GM12878 (cell line): ENCODE data around the gene ADD2. TPM values are rescaled to one million over a fixed set of nuclear protein-coding genes. Genes with fewer than 3 reads are reported as not detected.

Source experiments
- ATAC-seq: fragments of 200-7000 bp; cut with Tn5 transposase; 3 replicates; pipeline ENCODE4 v1.9.1; 2020; ENCODE audit warnings: mild to moderate bottlenecking, moderate library complexity
- BruUV-seq: library from RNA; stranded (reverse); fragments of 400-500 nt; replicated peaks from 2 replicates; lab custom pipeline; 2021; lab: Mats Ljungman, UMichigan
- CTCF ChIA-PET: fragments of 300-600 bp; sonication (Branson Sonifier 250); formaldehyde crosslinking; extraction: SDS; loops from one replicate; lab custom pipeline; 2021; ENCODE audit warnings: inconsistent platforms; lab: Yijun Ruan, JAX
- POLR2A ChIA-PET: fragments of 350-600 bp; formaldehyde crosslinking; extraction: SDS; loops from one replicate; lab custom pipeline; 2021; ENCODE audit warnings: inconsistent platforms; lab: Charles Lee
- RAD21 ChIA-PET: fragments of 300-600 bp; sonication (Branson Sonifier 250); formaldehyde crosslinking; loops from one replicate; lab custom pipeline; 2023; ENCODE audit warnings: antibody characterized with exemption; ENCODE audit not compliant: unreplicated experiment; lab: Charles Lee
- SMC1A ChIA-PET: fragments of 300-600 bp; sonication (Branson Sonifier 250); formaldehyde crosslinking; loops from one replicate; lab custom pipeline; 2023; ENCODE audit not compliant: unreplicated experiment, uncharacterized antibody; lab: Charles Lee
- DNase-seq: peaks from one replicate; pipeline ENCODE4 v3.0.0-alpha.2; 2011; ENCODE audit warnings: low read depth, low spot score
- FAIRE-seq: peaks from 3 replicates; lab custom pipeline; 2011; peaks lifted over from hg19 to GRCh38; lab: Jason Lieb, UNC
- H2AFZ ChIP-seq: 2 replicates; pipeline ENCODE4 v1.6.0; 2011; ENCODE audit warnings: low read depth, low read length, control low read depth; ENCODE audit not compliant: control insufficient read depth
- H3K27ac ChIP-seq: 2 replicates; pipeline ENCODE4 v1.5.1; 2011; ENCODE audit warnings: control low read depth; ENCODE audit not compliant: control insufficient read depth, insufficient read depth
- H3K27me3 ChIP-seq, 2 experiments: replicated peaks in 1 of 2; 2 replicates each; pipeline versions ENCODE4 v1.6.0 to v1.6.1; 2011; ENCODE audit warnings: low read length in 1 of 2; ENCODE audit not compliant: control insufficient read depth in 2 of 2, insufficient read depth in 2 of 2
- H3K36me3 ChIP-seq, 2 experiments: 2 replicates each; pipeline ENCODE4 v1.5.1; 2011; ENCODE audit warnings: low read length in 1 of 2; ENCODE audit not compliant: control insufficient read depth in 2 of 2, insufficient read depth in 2 of 2
- H3K4me1 ChIP-seq: 2 replicates; pipeline ENCODE4 v1.6.1; 2011; ENCODE audit warnings: mild to moderate bottlenecking, low read length, moderate library complexity, mixed read lengths; ENCODE audit not compliant: control insufficient read depth, insufficient read depth
- H3K4me2 ChIP-seq: 2 replicates; pipeline ENCODE4 v1.6.0; 2011; ENCODE audit warnings: control low read depth; ENCODE audit not compliant: control insufficient read depth, insufficient read depth
- H3K4me3 ChIP-seq: fragments of 200-600 bp; sonication (generic); 2 replicates; pipeline ENCODE4 v1.5.1; 2016
- H3K79me2 ChIP-seq: 2 replicates; pipeline ENCODE4 v1.6.0; 2011; ENCODE audit warnings: low read length; ENCODE audit not compliant: control insufficient read depth, insufficient read depth
- H3K9ac ChIP-seq: 2 replicates; pipeline ENCODE4 v1.8.0; 2011; ENCODE audit warnings: low read length, control low read depth, mixed read lengths; ENCODE audit not compliant: control insufficient read depth, insufficient read depth
- H3K9me3 ChIP-seq: replicated peaks from 3 replicates; pipeline ENCODE4 v1.5.1; 2011; ENCODE audit warnings: mild to moderate bottlenecking, low read length; ENCODE audit not compliant: control insufficient read depth, insufficient read depth
- H4K20me1 ChIP-seq: 2 replicates; pipeline ENCODE4 v1.6.0; 2011; ENCODE audit not compliant: control insufficient read depth, insufficient read depth
- BCL3 ChIP-seq: IDR thresholded peaks from 2 replicates; pipeline ENCODE4 v1.6.1; 2011; ENCODE audit warnings: borderline replicate concordance, low read depth, mild to moderate bottlenecking, moderate library complexity, low read length; ENCODE audit not compliant: insufficient read depth, poor library complexity, severe bottlenecking
- CHD1 ChIP-seq: IDR thresholded peaks from 2 replicates; pipeline ENCODE4 v1.6.1; 2012; ENCODE audit warnings: low read depth, low read length, improper control_type of control experiment
- CHD4 ChIP-seq: fragments of 200-600 bp; sonication (generic); IDR thresholded peaks from 2 replicates; pipeline ENCODE4 v1.6.1; 2016; ENCODE audit warnings: mild to moderate bottlenecking
- E2F8 ChIP-seq: fragments of 450-650 bp; IDR thresholded peaks from 2 replicates; pipeline ENCODE4 v1.6.1; 2018; ENCODE audit warnings: mild to moderate bottlenecking, low read depth, moderate library complexity; ENCODE audit not compliant: partially characterized antibody
- ETV6 ChIP-seq, 2 experiments: fragments of 450-650 bp in 1 of 2; IDR thresholded peaks in 1 of 2; conservative IDR thresholded peaks in 1 of 2; 2 replicates each; pipeline ENCODE4 v1.6.1; 2014; ENCODE audit warnings: antibody characterized with exemption in 1 of 2, borderline replicate concordance in 1 of 2, low read depth in 1 of 2, mild to moderate bottlenecking in 1 of 2, moderate library complexity in 1 of 2
- FOXK2 ChIP-seq: fragments of 450-650 bp; IDR thresholded peaks from 2 replicates; pipeline ENCODE4 v1.6.1; 2017; ENCODE audit warnings: mild to moderate bottlenecking, moderate library complexity
- MTA3 ChIP-seq: IDR thresholded peaks from 2 replicates; pipeline ENCODE4 v1.6.1; 2012; ENCODE audit warnings: low read length, inconsistent platforms, borderline replicate concordance
- NFIC ChIP-seq: IDR thresholded peaks from 2 replicates; pipeline ENCODE4 v1.6.1; 2012; ENCODE audit warnings: low read depth, mild to moderate bottlenecking, inconsistent platforms, low read length, moderate library complexity
- NR2C1 ChIP-seq: fragments of 450-650 bp; IDR thresholded peaks from 2 replicates; pipeline ENCODE4 v1.6.1; 2017; ENCODE audit warnings: antibody characterized with exemption, mild to moderate bottlenecking, moderate library complexity
- NR2F1 ChIP-seq: fragments of 450-650 bp; conservative IDR thresholded peaks from 2 replicates; pipeline ENCODE4 v1.6.1; 2017; ENCODE audit warnings: mild to moderate bottlenecking
- PRDM15 ChIP-seq: fragments of 450-650 bp; formaldehyde crosslinking; IDR thresholded peaks from 2 replicates; pipeline ENCODE4 v1.4.0; 2020; ENCODE audit warnings: mild to moderate bottlenecking, moderate library complexity
- SMAD1 ChIP-seq: fragments of 450-650 bp; IDR thresholded peaks from 2 replicates; pipeline ENCODE4 v1.6.1; 2018; ENCODE audit warnings: mild to moderate bottlenecking, low read depth; ENCODE audit not compliant: partially characterized antibody
- SUZ12 ChIP-seq: fragments of 200-600 bp; sonication (generic); IDR thresholded peaks from one replicate; pipeline ENCODE4 v1.6.1; 2018; ENCODE audit warnings: antibody characterized with exemption, mild to moderate bottlenecking; ENCODE audit not compliant: unreplicated experiment
- WGBS: methylation state at CpG from one replicate; pipeline ENCODE4 v1.1.6; 2016; ENCODE audit warnings: low lambda C conversion rate; ENCODE audit not compliant: insufficient replicate concordance, insufficient coverage; ENCODE audit errors: missing lambda C conversion rate; 5-methylcytosine and 5-hydroxymethylcytosine counted together
- in situ Hi-C: fragments of 300-500 bp; cut with MboI; formaldehyde crosslinking; loops from 9 replicates; pipeline ENCODE4 v1.14.3; 2018; ENCODE audit warnings: mixed read lengths
- intact Hi-C: fragments of 100-400 bp; cut with micrococcal nuclease; formaldehyde crosslinking; loops from one replicate; pipeline ENCODE4 v1.14.2; 2022; ENCODE audit not compliant: unreplicated experiment
- polyA plus RNA-seq, 11 experiments: library from polyadenylated mRNA; depleted of rRNA in 4 of 11; unstranded in 6 of 11; stranded (reverse) in 5 of 11; fragments of >200 nt; fragmentation: Nextera tagmentation in 4 of 11; fragmentation: Illumina TruSeq in 1 of 11; extraction: Ambion mirVana in 4 of 11; extraction: Trizol in 1 of 11; gene quantifications; 1 replicate in 1 of 11; 2 replicates in 10 of 11; pipeline versions ENCODE4 v1.2.1 to v1.2.3, GENCODE V29; 2011 to 2016; ENCODE audit warnings: inconsistent platforms in 2 of 11, missing spikeins in 2 of 11, low read depth in 1 of 11
- total RNA-seq, 4 experiments: library from RNA; depleted of rRNA in 3 of 4; stranded (reverse); fragments of >200 nt in 3 of 4; fragmentation: Illumina TruSeq in 1 of 4; extraction: Trizol in 1 of 4; gene quantifications; 2 replicates each; pipeline versions ENCODE4 v1.2.1 to v1.2.3, GENCODE V29; 2013 to 2021

ADD2 gene
- total and polyA plus RNA-seq, 10 of the 15 experiments (the other 5 are each of a cell fraction or from before 2014, with no cell fraction given): 0.05 to 0.13 (median 0.08) TPM; not detected in 7

GRCh38 chr2:70718241-70718640 is 49.8 kb downstream of the ADD2 start:
- Histone ChIP-seq H3K27me3 (peaks cover 0 to 2% of the 10 kb centered on the region in 2 experiments; a peak in 2 of 4 replicates), H3K9me3 (no peaks in the 10 kb centered on the region), H3K4me1 (no peaks in the 10 kb centered on the region), H3K4me2 (no peak overlapping the region), H3K79me2 (no peaks in the 10 kb centered on the region), H4K20me1 (no peaks in the 10 kb centered on the region), H3K27ac (no peak overlapping the region), H3K36me3 (no peaks in the 10 kb centered on the region), H3K4me3 (no peak overlapping the region), H2AFZ (no peak overlapping the region), H3K9ac (no peak overlapping the region)
- POLR2A ChIA-PET: no interaction called here
- no TSS peak for BruUV-seq
- RAD21 ChIA-PET: no interaction called here
- ATAC-seq (no peak), FAIRE-seq (no peak), DNase-seq (no peak)
- in situ Hi-C loops (no loop called here), intact Hi-C loops (no loop called here)
- SMC1A ChIA-PET: no interaction called here
- 36% methylated on average over 2 of the region's 2 CpGs for WGBS
- CTCF ChIA-PET: no interaction called here
- TF ChIP-seq SMAD1 (no peak), CHD1 (no peak), SUZ12 (no peak), CHD4 (no peak), E2F8 (no peak), BCL3 (no peak), PRDM15 (no peak), MTA3 (no peak), FOXK2 (no peak), ETV6 (conservative IDR thresholded peaks at IDR 0.05 in 1 of 2, IDR thresholded peaks at IDR 0.05 in 1 of 2; ENCODE audit: borderline replicate concordance in 1 of 2, low read depth in 1 of 2) (no peak), NR2F1 (no peak), NFIC (no peak), NR2C1 (no peak)
